Fibroblast of lung (primary cell): ENCODE data around the gene SH3GL1. TPM values are rescaled to one million over a fixed set of nuclear protein-coding genes. Genes with fewer than 3 reads are reported as not detected.
A peak's percentile ranks its signal among the peaks of the same experiment; 100 is the strongest.

Experiments
- DNase-seq, 2 donors: peaks; one replicate each; pipeline versions ENCODE4 v3.0.0 to v3.0.0-alpha.2; 2010; ENCODE audit warnings: low read depth in 2 of 2
- H2AFZ ChIP-seq: 2 replicates; pipeline ENCODE4 v1.5.1; 2012; ENCODE audit warnings: low read length, control low read depth, inconsistent platforms
- H3K27ac ChIP-seq: 2 replicates; pipeline ENCODE4 v1.5.1; 2011; ENCODE audit warnings: low read length, control low read depth; ENCODE audit not compliant: insufficient read depth
- H3K27me3 ChIP-seq: 2 replicates; pipeline ENCODE4 v1.5.1; 2011; ENCODE audit warnings: mild to moderate bottlenecking, low read length; ENCODE audit not compliant: control insufficient read depth, insufficient read depth
- H3K36me3 ChIP-seq: 2 replicates; pipeline ENCODE4 v1.5.1; 2011; ENCODE audit warnings: low read length; ENCODE audit not compliant: control insufficient read depth, insufficient read depth
- H3K4me1 ChIP-seq: 2 replicates; pipeline ENCODE4 v1.5.1; 2011; ENCODE audit warnings: low read length; ENCODE audit not compliant: control insufficient read depth, insufficient read depth; ENCODE audit errors: extremely low read depth
- H3K4me2 ChIP-seq: 2 replicates; pipeline ENCODE4 v1.5.1; 2011; ENCODE audit warnings: low read length, control low read depth; ENCODE audit not compliant: insufficient read depth; ENCODE audit errors: extremely low read depth
- H3K4me3 ChIP-seq, 4 experiments: fragments of 200-600 bp in 1 of 4; sonication (generic) in 1 of 4; replicated peaks in 1 of 4; 2 replicates each; pipeline ENCODE4 v1.5.1; 2011 to 2016; ENCODE audit warnings: low read length in 4 of 4, low read depth in 3 of 4, mild to moderate bottlenecking in 3 of 4, control low read depth in 2 of 4, inconsistent platforms in 1 of 4, mixed read lengths in 1 of 4; ENCODE audit not compliant: insufficient read depth in 1 of 4; ENCODE audit errors: control extremely low read depth in 1 of 4
- H3K79me2 ChIP-seq: 2 replicates; pipeline ENCODE4 v1.5.1; 2012; ENCODE audit warnings: mild to moderate bottlenecking, low read length, inconsistent platforms; ENCODE audit not compliant: control insufficient read depth, insufficient read depth
- H3K9ac ChIP-seq: 2 replicates; pipeline ENCODE4 v1.5.1; 2011; ENCODE audit warnings: mild to moderate bottlenecking, low read length, control low read depth; ENCODE audit not compliant: insufficient read depth
- H3K9me3 ChIP-seq: 2 replicates; pipeline ENCODE4 v1.5.1; 2012; ENCODE audit warnings: low read depth, low read length; ENCODE audit not compliant: control insufficient read depth, insufficient read depth
- H4K20me1 ChIP-seq: 2 replicates; pipeline ENCODE4 v1.5.1; 2011; ENCODE audit warnings: low read length; ENCODE audit not compliant: control insufficient read depth, insufficient read depth; ENCODE audit errors: extremely low read depth
- CTCF ChIP-seq, 2 donors: IDR thresholded peaks in 1 of 2; conservative IDR thresholded peaks in 1 of 2; 1 replicate in 1 of 2; 2 replicates in 1 of 2; pipeline ENCODE4 v1.5.1; 2011 to 2012; ENCODE audit warnings: low read length in 2 of 2, control low read depth in 1 of 2, inconsistent platforms in 1 of 2, low read depth in 1 of 2, mild to moderate bottlenecking in 1 of 2
- EZH2 ChIP-seq: IDR thresholded peaks from 2 replicates; pipeline ENCODE4 v1.5.1; 2012; ENCODE audit warnings: low read length, control low read depth, mild to moderate bottlenecking; ENCODE audit errors: missing control alignments
- polyA plus RNA-seq, 2 donors: library from polyadenylated mRNA; depleted of rRNA in 1 of 2; stranded (reverse) in 1 of 2; unstranded in 1 of 2; fragments of >200 nt; gene quantifications; 2 replicates each; pipeline ENCODE4 v1.2.1, GENCODE V29; 2011 to 2012; ENCODE audit warnings: missing spikeins in 1 of 2
- total RNA-seq: library from RNA; depleted of rRNA; stranded (reverse); fragments of >200 nt; gene quantifications from 2 replicates; pipeline ENCODE4 v1.2.1, GENCODE V29; 2014

The SH3GL1 gene
- total and polyA plus RNA-seq, 2 donors (not counting 1 experiment from before 2014, with no cell fraction given): 23.9 to 44.9 TPM

- Histone ChIP-seq H4K20me1 (no peaks in the 10 kb centered on the region), H3K36me3 (peaks cover 52% of the 10 kb centered on the region), H3K4me3 (no peak overlapping the region), H3K27ac (no peak overlapping the region), H2AFZ (no peak overlapping the region), H3K4me1 (peaks cover 2% of the 10 kb centered on the region), H3K9me3 (no peaks in the 10 kb centered on the region), H3K27me3 (no peaks in the 10 kb centered on the region), H3K9ac (no peak overlapping the region), H3K4me2 (no peak overlapping the region), H3K79me2 (no peaks in the 10 kb centered on the region)
- DNase-seq: no peak
- TF ChIP-seq EZH2 (no peak), CTCF (conservative IDR thresholded peaks at IDR 0.05 in 1 of 2, IDR thresholded peaks at IDR 0.05 in 1 of 2; ENCODE audit: low read depth in 1 of 2, low read length in 2 of 2) (no peak)
These were observed 45.8 kb upstream of the SH3GL1 start for GRCh38 chr19:4445963-4446703.

- DNase-seq: peak in 1 of 2 donors; percentile 47
- TF ChIP-seq EZH2: no peak
- TF ChIP-seq CTCF (conservative IDR thresholded peaks at IDR 0.05 in 1 of 2, IDR thresholded peaks at IDR 0.05 in 1 of 2; ENCODE audit: low read depth in 1 of 2, low read length in 2 of 2): no peak
These were observed 44.7 kb upstream of the SH3GL1 start for GRCh38 chr19:4444765-4445741.

More at GRCh38 chr19:4444765-4445741, 44.7 kb upstream of the SH3GL1 start:
- no peaks in the 10 kb centered on the region for H3K27me3 ChIP-seq
- no peak overlapping the region for H3K9ac ChIP-seq
- no peak overlapping the region for H3K4me2 ChIP-seq
- no peak overlapping the region for H3K4me3 ChIP-seq
- H3K36me3 ChIP-seq: peaks cover 50% of the 10 kb centered on the region
- H3K4me1 ChIP-seq: peaks cover 2% of the 10 kb centered on the region
- no peaks in the 10 kb centered on the region for H3K9me3 ChIP-seq
- H3K79me2 ChIP-seq: no peaks in the 10 kb centered on the region
- H3K27ac ChIP-seq: no peak overlapping the region
- no peaks in the 10 kb centered on the region for H4K20me1 ChIP-seq
- H2AFZ ChIP-seq: no peak overlapping the region
